K562 (cell line): ENCODE data around the gene CLN5. TPM values are rescaled to one million over a fixed set of nuclear protein-coding genes. Genes with fewer than 3 reads are reported as not detected.

Experiments
- ATF4 ChIP-seq: fragments of 450-650 bp; formaldehyde crosslinking; IDR thresholded peaks from 2 replicates; pipeline ENCODE4 v1.4.0; 2022; ENCODE audit warnings: mild to moderate bottlenecking, moderate library complexity
- CCNT2 ChIP-seq: IDR thresholded peaks from 2 replicates; pipeline ENCODE4 v1.6.1; 2011; ENCODE audit warnings: borderline replicate concordance, low read depth, mild to moderate bottlenecking, moderate library complexity, mixed read lengths, low read length; ENCODE audit not compliant: insufficient read length; ENCODE audit errors: extremely low read depth
- ELK1 ChIP-seq: sonication (generic); formaldehyde crosslinking; IDR thresholded peaks from 2 replicates; pipeline ENCODE4 v1.8.1; 2022; ENCODE audit warnings: missing genetic modification reagents
- FOXO4 ChIP-seq: fragments of 450-650 bp; formaldehyde crosslinking; IDR thresholded peaks from 2 replicates; pipeline ENCODE4 v1.4.0; 2020; ENCODE audit warnings: mild to moderate bottlenecking, moderate library complexity
- GTF2E2 ChIP-seq: fragments of 200-800 bp; sonication (Bioruptor generic); IDR thresholded peaks from 2 replicates; pipeline ENCODE4 v1.6.1; 2016; ENCODE audit warnings: missing genetic modification characterization, missing compliant biosample characterization
- HNRNPK ChIP-seq: fragments of 200-400 bp; formaldehyde crosslinking; IDR thresholded peaks from one replicate; pipeline ENCODE4 v1.6.1; 2018; ENCODE audit warnings: mild to moderate bottlenecking, low read depth, low read length; ENCODE audit not compliant: poor library complexity, severe bottlenecking
- MAZ ChIP-seq, 2 experiments: fragments of 450-650 bp in 1 of 2; sonication (generic) in 1 of 2; formaldehyde crosslinking; IDR thresholded peaks in 1 of 2; conservative IDR thresholded peaks in 1 of 2; 2 replicates each; pipeline versions ENCODE4 v1.4.0 to v1.5.0; 2020; ENCODE audit warnings: mild to moderate bottlenecking in 1 of 2, missing genetic modification reagents in 1 of 2
- NFIC ChIP-seq: fragments of 450-650 bp; IDR thresholded peaks from 2 replicates; pipeline ENCODE4 v1.6.1; 2017; ENCODE audit warnings: mild to moderate bottlenecking, inconsistent platforms
- PCBP1 ChIP-seq: fragments of 200-400 bp; formaldehyde crosslinking; IDR thresholded peaks from 2 replicates; pipeline ENCODE4 v1.6.1; 2018; ENCODE audit warnings: mild to moderate bottlenecking, low read depth, low read length; ENCODE audit not compliant: poor library complexity, severe bottlenecking
- POLR2A ChIP-seq: fragments of 450-650 bp; conservative IDR thresholded peaks from 2 replicates; pipeline ENCODE4 v1.6.1; 2016
- POLR2B ChIP-seq: fragments of 450-650 bp; IDR thresholded peaks from 2 replicates; pipeline ENCODE4 v1.6.1; 2018; ENCODE audit warnings: low read depth; ENCODE audit not compliant: partially characterized antibody
- POLR2G ChIP-seq: fragments of 200-400 bp; formaldehyde crosslinking; IDR thresholded peaks from 2 replicates; pipeline ENCODE4 v1.6.1; 2017; ENCODE audit warnings: low read depth, mild to moderate bottlenecking, antibody characterized with exemption, low read length, moderate library complexity
- UBTF ChIP-seq, 2 experiments: IDR thresholded peaks; 2 replicates each; pipeline ENCODE4 v1.6.1; 2012; ENCODE audit warnings: improper control_type of control experiment in 2 of 2, low read depth in 2 of 2, low read length in 2 of 2, borderline replicate concordance in 1 of 2
- ZBTB5 ChIP-seq: fragments of 450-650 bp; IDR thresholded peaks from 2 replicates; pipeline ENCODE4 v1.6.1; 2017; ENCODE audit warnings: antibody characterized with exemption
- ZNF280A ChIP-seq: fragments of 450-650 bp; IDR thresholded peaks from 2 replicates; pipeline ENCODE4 v1.6.1; 2018; ENCODE audit warnings: mild to moderate bottlenecking, low read depth; ENCODE audit not compliant: partially characterized antibody
- ZNF589 ChIP-seq: fragments of 200-800 bp; sonication (Bioruptor generic); IDR thresholded peaks from 2 replicates; pipeline ENCODE4 v1.6.1; 2016; ENCODE audit warnings: low read depth, missing genetic modification characterization, missing compliant biosample characterization
- polyA plus RNA-seq, 8 experiments: library from polyadenylated mRNA; depleted of rRNA in 4 of 8; stranded (reverse) in 5 of 8; unstranded in 3 of 8; fragments of >200 nt; fragmentation: Nextera tagmentation in 2 of 8; fragmentation: Illumina TruSeq in 1 of 8; extraction: Ambion mirVana in 2 of 8; extraction: Trizol in 1 of 8; gene quantifications; 2 replicates each; pipeline versions ENCODE4 v1.2.1 to v1.2.3, GENCODE V29; 2011 to 2014; ENCODE audit warnings: inconsistent platforms in 1 of 8, missing spikeins in 1 of 8
- total RNA-seq, 7 experiments: library from RNA; depleted of rRNA in 6 of 7; stranded (reverse); fragments of >200 nt in 6 of 7; fragmentation: Illumina TruSeq in 2 of 7; extraction: Trizol in 2 of 7; gene quantifications; 2 replicates each; pipeline versions ENCODE4 v1.2.1 to v1.2.3, GENCODE V29; 2011 to 2021; ENCODE audit warnings: low replicate concordance in 1 of 7

The CLN5 gene
- total and polyA plus RNA-seq, 9 of the 15 experiments (the other 6 are each of a cell fraction or from before 2014, with no cell fraction given), result 4.6 to 11.5 (median 7.2) TPM

- no peak for TF ChIP-seq ZNF280A
- TF ChIP-seq ZBTB5, result no peak
- peak; percentile 3 for TF ChIP-seq PCBP1
- no peak for TF ChIP-seq FOXO4 (CRISPR knock-in tag)
- TF ChIP-seq UBTF (IDR thresholded peaks at IDR 0.05; ENCODE audit: borderline replicate concordance in 1 of 2, low read depth in 2 of 2, low read length in 2 of 2), result peak in 1 of 2 experiments; percentile 24; a peak in 1 of 4 replicates
- peak; percentile 92 for TF ChIP-seq POLR2G
- TF ChIP-seq ELK1 (CRISPR knock-in tag), result no peak
- no peak for TF ChIP-seq CCNT2
- TF ChIP-seq HNRNPK, result peak; percentile 9
- TF ChIP-seq NFIC, result peak; percentile 26; the same call in 1 of the 2 replicates
- TF ChIP-seq GTF2E2 (tag), result peak; percentile 53; the same call in 1 of the 2 replicates
- 0 out of 2 replicates have a peak, but pooled peaks have one; percentile 51 for TF ChIP-seq ZNF589 (CRISPR knock-in tag)
- TF ChIP-seq POLR2A, result peak; percentile 87
- no peak for TF ChIP-seq ATF4
- TF ChIP-seq POLR2B, result peak; percentile 65
- TF ChIP-seq MAZ (CRISPR knock-in tag; conservative IDR thresholded peaks at IDR 0.05 in 1 of 2, IDR thresholded peaks at IDR 0.05 in 1 of 2), result peak in 1 of 2 experiments; percentile 79; a peak in 2 of 4 replicates
Observed at GRCh38 chr13:77026861-77027621, 35.2 kb downstream of the CLN5 start, which contains the start of gene FBXL3 (continued).
